Measurements from ENCODE around the gene KCNT2.

DNA sequence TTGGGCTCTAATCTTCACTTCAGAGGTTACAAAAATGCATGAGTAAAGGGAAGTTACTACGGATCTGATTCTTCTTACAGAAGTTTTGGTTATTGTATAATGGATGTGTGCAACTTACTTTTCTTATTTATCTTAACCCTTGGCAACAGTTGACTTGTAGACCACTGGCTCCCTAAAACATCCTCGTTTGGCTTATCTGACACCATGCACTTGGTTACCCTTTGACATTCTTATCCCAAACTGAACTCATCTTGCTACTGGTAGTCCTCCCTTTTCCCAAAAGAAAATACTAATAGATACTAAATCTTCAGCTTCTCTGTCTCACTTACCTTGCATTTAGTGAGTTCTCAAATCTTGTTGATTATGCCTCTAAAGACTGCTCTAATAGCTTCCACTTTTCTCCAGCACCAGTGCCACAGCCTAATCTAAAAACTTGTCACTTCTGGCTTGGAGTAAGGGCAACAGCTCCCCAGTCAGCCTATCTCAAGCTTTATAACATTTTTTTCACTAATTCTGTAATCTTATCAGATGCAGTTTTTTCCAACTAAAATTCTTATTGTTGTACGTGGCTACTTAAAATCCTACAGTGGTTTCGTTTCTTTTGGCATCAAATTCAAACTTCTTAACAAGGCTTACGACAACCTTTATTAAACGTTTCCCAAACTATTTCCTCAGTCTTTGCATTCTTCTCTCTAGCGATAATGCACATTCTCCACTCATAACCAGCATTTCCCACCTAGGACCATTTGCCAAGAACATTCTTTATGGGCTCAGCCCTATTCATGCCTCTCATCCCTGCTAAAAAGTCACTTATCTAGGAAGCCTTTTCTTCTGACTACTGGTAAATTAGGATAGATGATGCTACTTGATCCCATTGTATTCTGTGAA lies 204.2 kb downstream of the KCNT2 start:
- TF ChIP-seq SUZ12 (IDR thresholded peaks at IDR 0.05; ENCODE audit: extremely low read depth, insufficient read depth, insufficient read length) (no peak), ZNF274 (IDR thresholded peaks at IDR 0.05; ENCODE audit: low read depth, low read length) (no peak), YY1 (IDR thresholded peaks at IDR 0.05; ENCODE audit: insufficient read depth, insufficient read length) (no peak)

Data from NT2/D1 (cell line).